SK-N-MC (cell line): ENCODE measurements around the gene CLOCK.

Source experiments
- EZH2 ChIP-seq: fragments of 200-600 bp; sonication (generic); IDR thresholded peaks from one replicate; pipeline ENCODE4 v1.6.1; 2017; ENCODE audit warnings: antibody characterized with exemption
- FOXP2 ChIP-seq: optimal IDR thresholded peaks from 2 replicates; pipeline ENCODE3; 2011; ENCODE audit warnings: mild to moderate bottlenecking, moderate library complexity; ENCODE audit not compliant: insufficient read depth; ENCODE audit errors: extremely low read length, control extremely low read depth
- POLR2AphosphoS5 ChIP-seq: IDR thresholded peaks from 2 replicates; pipeline ENCODE4 v1.6.1; 2012; ENCODE audit warnings: mild to moderate bottlenecking, low read depth, low read length, borderline replicate concordance

DNA sequence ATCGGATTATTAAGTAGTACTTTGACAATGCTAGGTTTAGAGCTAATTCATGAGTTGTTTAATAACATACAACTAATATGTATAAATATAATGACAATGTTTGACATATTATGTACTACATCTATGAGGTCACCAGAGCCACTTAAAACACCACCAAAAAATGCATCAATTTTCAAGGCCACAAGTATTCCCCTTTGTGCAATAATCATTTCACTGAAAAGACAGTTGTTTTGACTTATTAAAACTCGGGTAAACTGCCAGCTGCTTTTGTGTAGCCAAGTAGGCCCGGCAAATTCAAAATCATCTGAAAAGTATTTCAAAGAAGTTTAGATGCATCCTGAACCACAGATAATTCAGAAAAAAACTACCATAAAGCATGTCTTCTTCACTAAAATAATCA, 48.7 kb downstream of the CLOCK start:
- TF ChIP-seq EZH2 (no peak), FOXP2 (no peak), POLR2AphosphoS5 (no peak)
